ENCODE data around the gene CLNS1A.
A peak's percentile ranks its signal among the peaks of the same experiment; 100 is the strongest.

Gene CLNS1A

GRCh38 chr11:77637345-77638165 is at the start of gene CLNS1A:
CLNS1A (minus strand) TSS chr11:77637794; CDS start chr11:77637714, 80 bp downstream.
- Histone ChIP-seq H3K4me1 (ENCODE audit: insufficient read depth, low read length) (peaks cover 18% of the 10 kb centered on the region), H3K9ac (ENCODE audit: low read length) (peak within 1 kb of the TSS; percentile 66), H3K9me3 (ENCODE audit: low read length) (no peaks in the 10 kb centered on the region), H3K27me3 (ENCODE audit: control insufficient read depth in 1 of 2, insufficient read depth in 2 of 2, low read length in 2 of 2) (no peaks in the 10 kb centered on the region), H3K36me3 (ENCODE audit: insufficient read depth, low read length) (no peaks in the 10 kb centered on the region), H3K27ac (ENCODE audit: low read depth, low read length) (peak within 1 kb of the TSS; percentile 77), H3K4me3 (ENCODE audit: low read depth in 1 of 2, low read length in 2 of 2) (peak within 1 kb of the TSS; percentile 93 to 96)

GRCh38 chr11:77687088-77687487 is 49.5 kb upstream of the CLNS1A start:
- Histone ChIP-seq H3K4me3 (ENCODE audit: low read depth in 1 of 2, low read length in 2 of 2) (no peak overlapping the region), H3K4me1 (ENCODE audit: insufficient read depth, low read length) (no peaks in the 10 kb centered on the region), H3K27me3 (ENCODE audit: control insufficient read depth in 1 of 2, insufficient read depth in 2 of 2, low read length in 2 of 2) (no peaks in the 10 kb centered on the region), H3K27ac (ENCODE audit: low read depth, low read length) (no peak overlapping the region), H3K9ac (ENCODE audit: low read length) (no peak overlapping the region), H3K36me3 (ENCODE audit: insufficient read depth, low read length) (peaks cover 46% of the 10 kb centered on the region), H3K9me3 (ENCODE audit: low read length) (no peaks in the 10 kb centered on the region)

GRCh38 chr11:77677138-77677537 is 39.5 kb upstream of the CLNS1A start:
- H3K4me1 ChIP-seq (ENCODE audit: insufficient read depth, low read length), result no peaks in the 10 kb centered on the region
- no peaks in the 10 kb centered on the region for H3K27me3 ChIP-seq (ENCODE audit: control insufficient read depth in 1 of 2, insufficient read depth in 2 of 2, low read length in 2 of 2)
- no peak overlapping the region for H3K4me3 ChIP-seq (ENCODE audit: low read depth in 1 of 2, low read length in 2 of 2)
- H3K36me3 ChIP-seq (ENCODE audit: insufficient read depth, low read length), result peaks cover 54% of the 10 kb centered on the region
- no peak overlapping the region for H3K9ac ChIP-seq (ENCODE audit: low read length)
- no peaks in the 10 kb centered on the region for H3K9me3 ChIP-seq (ENCODE audit: low read length)
- H3K27ac ChIP-seq (ENCODE audit: low read depth, low read length), result no peak overlapping the region

- H3K27me3 ChIP-seq (ENCODE audit: control insufficient read depth in 1 of 2, insufficient read depth in 2 of 2, low read length in 2 of 2), result no peaks in the 10 kb centered on the region
- no peaks in the 10 kb centered on the region for H3K9me3 ChIP-seq (ENCODE audit: low read length)
- no peak overlapping the region for H3K27ac ChIP-seq (ENCODE audit: low read depth, low read length)
- H3K9ac ChIP-seq (ENCODE audit: low read length), result no peak overlapping the region
- no peak overlapping the region for H3K4me3 ChIP-seq (ENCODE audit: low read depth in 1 of 2, low read length in 2 of 2)
- H3K4me1 ChIP-seq (ENCODE audit: insufficient read depth, low read length), result no peaks in the 10 kb centered on the region
- peaks cover 74% of the 10 kb centered on the region for H3K36me3 ChIP-seq (ENCODE audit: insufficient read depth, low read length)
Measured at GRCh38 chr11:77672264-77672663, 34.7 kb upstream of the CLNS1A start.

- H3K36me3 ChIP-seq (ENCODE audit: insufficient read depth, low read length), result peaks cover 59% of the 10 kb centered on the region
- no peak overlapping the region for H3K4me3 ChIP-seq (ENCODE audit: low read depth in 1 of 2, low read length in 2 of 2)
- H3K27me3 ChIP-seq (ENCODE audit: control insufficient read depth in 1 of 2, insufficient read depth in 2 of 2, low read length in 2 of 2), result no peaks in the 10 kb centered on the region
- H3K9ac ChIP-seq (ENCODE audit: low read length), result no peak overlapping the region
- no peak overlapping the region for H3K27ac ChIP-seq (ENCODE audit: low read depth, low read length)
- H3K9me3 ChIP-seq (ENCODE audit: low read length), result no peaks in the 10 kb centered on the region
- H3K4me1 ChIP-seq (ENCODE audit: insufficient read depth, low read length), result no peaks in the 10 kb centered on the region
Measured at GRCh38 chr11:77669848-77670511, 32.4 kb upstream of the CLNS1A start.

- Histone ChIP-seq H3K9ac (ENCODE audit: low read length) (no peak overlapping the region), H3K4me1 (ENCODE audit: insufficient read depth, low read length) (no peaks in the 10 kb centered on the region), H3K36me3 (ENCODE audit: insufficient read depth, low read length) (peaks cover 53% of the 10 kb centered on the region), H3K27me3 (ENCODE audit: control insufficient read depth in 1 of 2, insufficient read depth in 2 of 2, low read length in 2 of 2) (no peaks in the 10 kb centered on the region), H3K4me3 (ENCODE audit: low read depth in 1 of 2, low read length in 2 of 2) (no peak overlapping the region), H3K9me3 (ENCODE audit: low read length) (no peaks in the 10 kb centered on the region), H3K27ac (ENCODE audit: low read depth, low read length) (no peak overlapping the region)
Measured at GRCh38 chr11:77668760-77669159, 31.2 kb upstream of the CLNS1A start.

- no peaks in the 10 kb centered on the region for H3K9me3 ChIP-seq (ENCODE audit: low read length)
- H3K9ac ChIP-seq (ENCODE audit: low read length), result no peak overlapping the region
- peaks cover 33% of the 10 kb centered on the region for H3K36me3 ChIP-seq (ENCODE audit: insufficient read depth, low read length)
- H3K4me1 ChIP-seq (ENCODE audit: insufficient read depth, low read length), result no peaks in the 10 kb centered on the region
- no peak overlapping the region for H3K27ac ChIP-seq (ENCODE audit: low read depth, low read length)
- H3K4me3 ChIP-seq (ENCODE audit: low read depth in 1 of 2, low read length in 2 of 2), result no peak overlapping the region
- H3K27me3 ChIP-seq (ENCODE audit: control insufficient read depth in 1 of 2, insufficient read depth in 2 of 2, low read length in 2 of 2), result no peaks in the 10 kb centered on the region
Measured at GRCh38 chr11:77665240-77665965, 27.8 kb upstream of the CLNS1A start.

- H3K4me3 ChIP-seq (ENCODE audit: low read depth in 1 of 2, low read length in 2 of 2), result no peak overlapping the region
- H3K9me3 ChIP-seq (ENCODE audit: low read length), result no peaks in the 10 kb centered on the region
- no peaks in the 10 kb centered on the region for H3K4me1 ChIP-seq (ENCODE audit: insufficient read depth, low read length)
- no peak overlapping the region for H3K9ac ChIP-seq (ENCODE audit: low read length)
- peaks cover 6% of the 10 kb centered on the region for H3K36me3 ChIP-seq (ENCODE audit: insufficient read depth, low read length)
- H3K27ac ChIP-seq (ENCODE audit: low read depth, low read length), result no peak overlapping the region
- H3K27me3 ChIP-seq (ENCODE audit: control insufficient read depth in 1 of 2, insufficient read depth in 2 of 2, low read length in 2 of 2), result no peaks in the 10 kb centered on the region
Measured at GRCh38 chr11:77661670-77662069, 24.1 kb upstream of the CLNS1A start.

- Histone ChIP-seq H3K36me3 (ENCODE audit: insufficient read depth, low read length) (peaks cover 4% of the 10 kb centered on the region), H3K4me3 (ENCODE audit: low read depth in 1 of 2, low read length in 2 of 2) (no peak overlapping the region), H3K27ac (ENCODE audit: low read depth, low read length) (no peak overlapping the region), H3K27me3 (ENCODE audit: control insufficient read depth in 1 of 2, insufficient read depth in 2 of 2, low read length in 2 of 2) (no peaks in the 10 kb centered on the region), H3K9me3 (ENCODE audit: low read length) (no peaks in the 10 kb centered on the region), H3K9ac (ENCODE audit: low read length) (no peak overlapping the region), H3K4me1 (ENCODE audit: insufficient read depth, low read length) (no peaks in the 10 kb centered on the region)
Measured at GRCh38 chr11:77660947-77661346, 23.4 kb upstream of the CLNS1A start.

GRCh38 chr11:77658213-77659013 is 20.8 kb upstream of the CLNS1A start:
- Histone ChIP-seq H3K9ac (ENCODE audit: low read length) (no peak overlapping the region), H3K27ac (ENCODE audit: low read depth, low read length) (no peak overlapping the region), H3K36me3 (ENCODE audit: insufficient read depth, low read length) (no peaks in the 10 kb centered on the region), H3K4me3 (ENCODE audit: low read depth in 1 of 2, low read length in 2 of 2) (no peak overlapping the region), H3K9me3 (ENCODE audit: low read length) (no peaks in the 10 kb centered on the region), H3K4me1 (ENCODE audit: insufficient read depth, low read length) (no peaks in the 10 kb centered on the region), H3K27me3 (ENCODE audit: control insufficient read depth in 1 of 2, insufficient read depth in 2 of 2, low read length in 2 of 2) (no peaks in the 10 kb centered on the region)

GRCh38 chr11:77656362-77656761 is 18.8 kb upstream of the CLNS1A start:
- Histone ChIP-seq H3K9me3 (ENCODE audit: low read length) (no peaks in the 10 kb centered on the region), H3K9ac (ENCODE audit: low read length) (no peak overlapping the region), H3K27me3 (ENCODE audit: control insufficient read depth in 1 of 2, insufficient read depth in 2 of 2, low read length in 2 of 2) (no peaks in the 10 kb centered on the region), H3K4me1 (ENCODE audit: insufficient read depth, low read length) (no peaks in the 10 kb centered on the region), H3K36me3 (ENCODE audit: insufficient read depth, low read length) (no peaks in the 10 kb centered on the region), H3K27ac (ENCODE audit: low read depth, low read length) (no peak overlapping the region), H3K4me3 (ENCODE audit: low read depth in 1 of 2, low read length in 2 of 2) (no peak overlapping the region)

Measured in muscle layer of colon (tissue), 2 donors.